Activated naive CD8-positive, alpha-beta T cell treated with anti-CD3 and anti-CD28 coated beads, Interleukin-2, amount 50 U/mL, for 24 hours (primary cell): ENCODE measurements around the gene MGST3.
A peak's percentile ranks its signal among the peaks of the same experiment; 100 is the strongest.
"Not testable (repeated sequence)": the region's sequence is repeated elsewhere in the genome, so short reads cannot be mapped to it uniquely, and the experiment has no call there.

ENCODE experiments used
- ATAC-seq: fragments of 150-1000 bp; cut with Tn5 transposase; one replicate; pipeline ENCODE4 v1.10.0; 2021
- DNase-seq: peaks from one replicate; pipeline ENCODE4 v3.0.0; 2021
- H3K27ac Mint-ChIP-seq: one replicate; pipeline ENCODE4 v1.8.0; 2021; ENCODE audit warnings: mild to moderate bottlenecking, mixed read lengths
- H3K27me3 Mint-ChIP-seq: one replicate; pipeline ENCODE4 v1.8.0; 2021; ENCODE audit warnings: mixed read lengths
- H3K36me3 Mint-ChIP-seq: one replicate; pipeline ENCODE4 v1.8.0; 2021; ENCODE audit warnings: low read depth, mixed read lengths
- H3K4me1 Mint-ChIP-seq: one replicate; pipeline ENCODE4 v1.8.0; 2021; ENCODE audit warnings: mixed read lengths
- H3K4me3 Mint-ChIP-seq: one replicate; pipeline ENCODE4 v1.8.0; 2021; ENCODE audit warnings: mild to moderate bottlenecking, moderate library complexity, mixed read lengths
- H3K9me3 Mint-ChIP-seq: one replicate; pipeline ENCODE4 v1.8.0; 2021; ENCODE audit warnings: mixed read lengths

Gene MGST3

GRCh38 chr1:165635823-165636222 is 4.8 kb downstream of the MGST3 start:
- Mint-ChIP-seq H3K4me3 (no peak overlapping the region), H3K27ac (no peak overlapping the region), H3K4me1 (peaks cover 30% of the 10 kb centered on the region), H3K9me3 (no peaks in the 10 kb centered on the region), H3K36me3 (no peaks in the 10 kb centered on the region), H3K27me3 (no peaks in the 10 kb centered on the region)
- ATAC-seq (no peak), DNase-seq (no peak)

- Mint-ChIP-seq H3K36me3 (no peaks in the 10 kb centered on the region), H3K27ac (no peak overlapping the region), H3K4me3 (no peak overlapping the region), H3K9me3 (no peaks in the 10 kb centered on the region), H3K4me1 (peaks cover 40% of the 10 kb centered on the region), H3K27me3 (no peaks in the 10 kb centered on the region)
- DNase-seq = no peak
- ATAC-seq = no peak
Observed at GRCh38 chr1:165637427-165637826, 6.4 kb downstream of the MGST3 start.

- not testable (repeated sequence) for H3K4me3 Mint-ChIP-seq, H3K27ac Mint-ChIP-seq, H3K36me3 Mint-ChIP-seq, H3K27me3 Mint-ChIP-seq, ATAC-seq, H3K9me3 Mint-ChIP-seq, DNase-seq
- H3K4me1 Mint-ChIP-seq = peaks cover 40% of the 10 kb centered on the region
Observed at GRCh38 chr1:165638211-165638610, 7.2 kb downstream of the MGST3 start.

- ATAC-seq = peak; percentile 62
- Mint-ChIP-seq H3K4me1 (peaks cover 27% of the 10 kb centered on the region), H3K27ac (peak overlapping the region; percentile 6)
Observed at GRCh38 chr1:165639821-165640623, 9.0 kb downstream of the MGST3 start.

GRCh38 chr1:165641231-165641987 is 10.4 kb downstream of the MGST3 start:
- no peak overlapping the region for H3K27ac Mint-ChIP-seq

More at GRCh38 chr1:165639821-165640623, 9.0 kb downstream of the MGST3 start:
- no peak overlapping the region for H3K4me3 Mint-ChIP-seq
- no peak for DNase-seq
- no peaks in the 10 kb centered on the region for H3K9me3 Mint-ChIP-seq
- no peaks in the 10 kb centered on the region for H3K36me3 Mint-ChIP-seq
- no peaks in the 10 kb centered on the region for H3K27me3 Mint-ChIP-seq

GRCh38 chr1:165644064-165644735 is 13.2 kb downstream of the MGST3 start:
- Mint-ChIP-seq H3K4me1 (peaks cover 33% of the 10 kb centered on the region), H3K36me3 (no peaks in the 10 kb centered on the region), H3K27me3 (no peaks in the 10 kb centered on the region), H3K27ac (no peak overlapping the region), H3K4me3 (no peak overlapping the region), H3K9me3 (no peaks in the 10 kb centered on the region)
- no peak for ATAC-seq
- DNase-seq = no peak

More at GRCh38 chr1:165641231-165641987, 10.4 kb downstream of the MGST3 start:
- Mint-ChIP-seq H3K4me3 (no peak overlapping the region), H3K36me3 (no peaks in the 10 kb centered on the region), H3K9me3 (no peaks in the 10 kb centered on the region), H3K27me3 (no peaks in the 10 kb centered on the region), H3K4me1 (peaks cover 31% of the 10 kb centered on the region)
- ATAC-seq = no peak
- DNase-seq = no peak

GRCh38 chr1:165645654-165646366 is 14.8 kb downstream of the MGST3 start:
- Mint-ChIP-seq H3K4me3 (no peak overlapping the region), H3K4me1 (peaks cover 22% of the 10 kb centered on the region), H3K9me3 (no peaks in the 10 kb centered on the region), H3K27ac (no peak overlapping the region), H3K36me3 (no peaks in the 10 kb centered on the region), H3K27me3 (no peaks in the 10 kb centered on the region)
- ATAC-seq (peak; percentile 31), DNase-seq (no peak)

- no peak overlapping the region for H3K27ac Mint-ChIP-seq
- ATAC-seq (no peak), DNase-seq (no peak)
- H3K27me3 Mint-ChIP-seq = no peaks in the 10 kb centered on the region
- H3K36me3 Mint-ChIP-seq = peaks cover 2% of the 10 kb centered on the region
- H3K4me3 Mint-ChIP-seq = no peak overlapping the region
- H3K9me3 Mint-ChIP-seq = no peaks in the 10 kb centered on the region
- peaks cover 13% of the 10 kb centered on the region for H3K4me1 Mint-ChIP-seq
Observed at GRCh38 chr1:165647517-165647916, 16.5 kb downstream of the MGST3 start.

- no peak for ATAC-seq
- no peak for DNase-seq
- H3K4me3 Mint-ChIP-seq = no peak overlapping the region
- H3K27me3 Mint-ChIP-seq = no peaks in the 10 kb centered on the region
- H3K4me1 Mint-ChIP-seq = peaks cover 13% of the 10 kb centered on the region
- H3K27ac Mint-ChIP-seq = no peak overlapping the region
- peaks cover 2% of the 10 kb centered on the region for H3K36me3 Mint-ChIP-seq
- no peaks in the 10 kb centered on the region for H3K9me3 Mint-ChIP-seq
Observed at GRCh38 chr1:165647970-165648369, 16.9 kb downstream of the MGST3 start.

GRCh38 chr1:165648919-165649572 is 18.0 kb downstream of the MGST3 start:
- Mint-ChIP-seq H3K27ac (no peak overlapping the region), H3K36me3 (peaks cover 4% of the 10 kb centered on the region), H3K9me3 (no peaks in the 10 kb centered on the region), H3K27me3 (no peaks in the 10 kb centered on the region), H3K4me1 (peaks cover 13% of the 10 kb centered on the region), H3K4me3 (no peak overlapping the region)
- ATAC-seq (no peak), DNase-seq (no peak)

- Mint-ChIP-seq H3K27ac (no peak overlapping the region), H3K36me3 (peaks cover 6% of the 10 kb centered on the region), H3K9me3 (no peaks in the 10 kb centered on the region), H3K4me1 (peaks cover 5% of the 10 kb centered on the region), H3K27me3 (no peaks in the 10 kb centered on the region), H3K4me3 (no peak overlapping the region)
- no peak for DNase-seq
- no peak for ATAC-seq
Observed at GRCh38 chr1:165650981-165651625, 20.1 kb downstream of the MGST3 start.

GRCh38 chr1:165658766-165659580 is 27.9 kb downstream of the MGST3 start:
- not testable (repeated sequence) for ATAC-seq, H3K27me3 Mint-ChIP-seq, H3K4me3 Mint-ChIP-seq, H3K27ac Mint-ChIP-seq, H3K9me3 Mint-ChIP-seq, DNase-seq, H3K4me1 Mint-ChIP-seq
- peaks cover 24% of the 10 kb centered on the region for H3K36me3 Mint-ChIP-seq

GRCh38 chr1:165659581-165659895 is 28.5 kb downstream of the MGST3 start:
- ATAC-seq = no peak
- H3K27ac Mint-ChIP-seq = no peak overlapping the region
- DNase-seq = no peak
- no peak overlapping the region for H3K4me3 Mint-ChIP-seq
- H3K36me3 Mint-ChIP-seq = peaks cover 24% of the 10 kb centered on the region
- no peaks in the 10 kb centered on the region for H3K4me1 Mint-ChIP-seq
- H3K27me3 Mint-ChIP-seq = no peaks in the 10 kb centered on the region
- H3K9me3 Mint-ChIP-seq = no peaks in the 10 kb centered on the region
